CD4-positive, alpha-beta T cell (primary cell): ENCODE data around the gene HIGD2A. TPM values are rescaled to one million over a fixed set of nuclear protein-coding genes. Genes with fewer than 3 reads are reported as not detected.

Source experiments
- ATAC-seq: fragments of 200-7000 bp; cut with Tn5 transposase; one replicate; pipeline ENCODE4 v1.10.0; 2022; ENCODE audit warnings: mild to moderate bottlenecking; ENCODE audit not compliant: poor library complexity
- CTCF ChIA-PET: fragments of 350-600 bp; sonication (Branson Sonifier 250); formaldehyde crosslinking; loops from one replicate; lab custom pipeline; 2021; ENCODE audit warnings: antibody characterized with exemption, inconsistent platforms; lab: Charles Lee
- POLR2A ChIA-PET: fragments of 350-600 bp; sonication (Branson Sonifier 250); formaldehyde crosslinking; loops from one replicate; lab custom pipeline; 2021; ENCODE audit warnings: antibody characterized with exemption, inconsistent platforms; lab: Charles Lee
- DNase-seq, 14 experiments: peaks; one replicate each; pipeline ENCODE4 v3.0.0-alpha.2; 2013 to 2020; ENCODE audit warnings: mixed read lengths in 2 of 14
- H3K27ac ChIP-seq, 2 donors: one replicate each; pipeline versions ENCODE4 v1.5.1 to v1.7.0; 2013; ENCODE audit warnings: low read length in 2 of 2, low read depth in 1 of 2, mild to moderate bottlenecking in 1 of 2
- H3K27me3 ChIP-seq, 2 experiments: 1 replicate in 1 of 2; 2 replicates in 1 of 2; pipeline versions ENCODE4 v1.6.1 to v1.7.0; 2013; ENCODE audit warnings: low read length in 2 of 2, control low read depth in 1 of 2, mild to moderate bottlenecking in 1 of 2, moderate library complexity in 1 of 2; ENCODE audit not compliant: insufficient read depth in 2 of 2, control insufficient read depth in 1 of 2
- H3K36me3 ChIP-seq: one replicate; pipeline ENCODE4 v1.6.1; 2013; ENCODE audit warnings: low read length, control low read depth; ENCODE audit not compliant: insufficient read depth
- H3K4me1 ChIP-seq: one replicate; pipeline ENCODE4 v1.6.1; 2013; ENCODE audit warnings: low read length, control low read depth; ENCODE audit not compliant: insufficient read depth
- H3K4me3 ChIP-seq: one replicate; pipeline ENCODE4 v1.5.1; 2013; ENCODE audit warnings: mild to moderate bottlenecking, low read length, moderate library complexity
- H3K9me3 ChIP-seq, 2 experiments: 1 replicate in 1 of 2; 2 replicates in 1 of 2; pipeline versions ENCODE4 v1.6.1 to v1.7.0; 2013; ENCODE audit warnings: low read length in 2 of 2, mild to moderate bottlenecking in 2 of 2, control low read depth in 1 of 2, moderate library complexity in 1 of 2; ENCODE audit not compliant: control insufficient read depth in 1 of 2, insufficient read depth in 1 of 2
- H3K27ac Mint-ChIP-seq: one replicate; pipeline ENCODE4 v1.8.0; 2020; ENCODE audit warnings: mixed read lengths
- H3K27me3 Mint-ChIP-seq: one replicate; pipeline ENCODE4 v1.8.0; 2021; ENCODE audit warnings: mixed read lengths
- H3K36me3 Mint-ChIP-seq: one replicate; pipeline ENCODE4 v1.8.0; 2021; ENCODE audit warnings: low read depth, mixed read lengths
- H3K4me1 Mint-ChIP-seq: one replicate; pipeline ENCODE4 v1.8.0; 2021; ENCODE audit warnings: low read depth, mixed read lengths
- H3K4me3 Mint-ChIP-seq: one replicate; pipeline ENCODE4 v1.8.0; 2020; ENCODE audit warnings: mild to moderate bottlenecking, mixed read lengths
- H3K9me3 Mint-ChIP-seq: one replicate; pipeline ENCODE4 v1.8.0; 2020; ENCODE audit warnings: mixed read lengths
- CTCF ChIP-seq: fragments of 200-600 bp; IDR thresholded peaks from one replicate; pipeline ENCODE4 v1.8.0; 2022; ENCODE audit warnings: antibody characterized with exemption, mild to moderate bottlenecking
- intact Hi-C, 2 experiments: fragments of 100-400 bp; cut with DNase I in 1 of 2; cut with micrococcal nuclease in 1 of 2; formaldehyde crosslinking; loops; one replicate each; pipeline versions ENCODE4 v1.15.1 to v1.9.0; 2023 to 2025; cut with DNase I, micrococcal nuclease
- total RNA-seq, 174 experiments: library from RNA in 2 of 174; stranded (reverse) in 2 of 174; gene quantifications; one replicate each; pipeline ENCODE4 v1.2.3 and lab custom pipeline; 2021 to 2026

The HIGD2A gene
- total RNA-seq, 2 experiments from 2014 or later, result 98.2 to 104 TPM

- Histone ChIP-seq H3K9me3 (no peaks in the 10 kb centered on the region), H3K4me1 (peaks cover 37% of the 10 kb centered on the region), H3K4me3 (peak overlapping the region; percentile 65), H3K27me3 (no peaks in the 10 kb centered on the region), H3K27ac (peak overlapping the region in 1 of 2 donors; percentile 36), H3K36me3 (peaks cover 10% of the 10 kb centered on the region)
- ATAC-seq (no peak), DNase-seq (peak in 1 of 14 experiments; percentile 4)
- Mint-ChIP-seq H3K4me1 (peaks cover 48% of the 10 kb centered on the region), H3K9me3 (no peaks in the 10 kb centered on the region), H3K27me3 (no peaks in the 10 kb centered on the region), H3K4me3 (peak overlapping the region; percentile 89), H3K27ac (peak overlapping the region; percentile 86), H3K36me3 (peaks cover 24% of the 10 kb centered on the region)
- ChIA-PET POLR2A (interaction anchor here (1.0 kb wide), 1 partner anchor 128 kb away, joined by 3 read pairs; no protein-coding TSS in a partner anchor), CTCF (interaction anchor here (3.7 kb wide), 1 partner anchor 33 kb away, joined by 29 read pairs; the partner anchor contains the start of gene FAF2)
- intact Hi-C loops, result loop anchor here (5.0 kb wide), 3 partner anchors 123 to 682 kb away; partner anchors contain the start of gene RNF44 (in 1 of the 2)
- no peak for TF ChIP-seq CTCF
Observed at GRCh38 chr5:176414704-176415103, 26.2 kb downstream of the HIGD2A start.

DNA sequence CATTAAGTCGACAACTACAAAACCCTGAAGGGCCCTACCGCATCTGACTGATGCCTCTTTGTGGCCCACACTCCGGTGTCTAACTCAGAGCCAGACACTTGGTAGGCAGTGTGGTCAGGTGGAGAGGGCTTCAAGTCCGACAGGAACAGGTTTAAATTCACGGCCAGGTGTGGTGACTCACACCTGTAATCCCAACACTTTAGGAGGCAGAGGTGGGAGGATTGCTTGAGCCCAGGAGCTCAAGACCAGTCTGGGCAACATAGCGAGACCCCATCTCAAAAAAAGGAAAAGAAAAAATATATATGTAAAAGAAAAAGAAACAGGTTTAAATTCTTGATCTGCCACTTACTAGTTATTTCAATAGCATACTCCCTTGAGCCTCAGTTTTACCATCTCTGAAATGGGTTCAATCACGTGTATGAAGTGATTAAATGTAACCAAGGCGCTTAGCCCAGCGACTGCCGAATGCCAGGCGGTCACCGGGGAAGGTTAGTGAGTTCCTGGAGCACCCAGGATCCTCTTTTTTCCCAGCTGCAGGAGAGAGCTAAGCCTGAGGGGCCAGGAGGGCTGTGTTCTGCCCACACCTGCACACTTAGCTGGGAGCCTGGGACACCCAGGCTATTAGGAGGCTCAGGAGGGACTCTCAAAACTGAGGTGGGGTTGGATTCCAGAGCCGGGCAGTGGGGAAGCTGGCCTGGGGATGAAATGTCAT lies 26.8 kb downstream of the HIGD2A start:
- no peaks in the 10 kb centered on the region for H3K9me3 ChIP-seq
- H3K4me1 Mint-ChIP-seq, result peaks cover 48% of the 10 kb centered on the region
- H3K4me1 ChIP-seq, result peaks cover 37% of the 10 kb centered on the region
- H3K27me3 Mint-ChIP-seq, result no peaks in the 10 kb centered on the region
- peak overlapping the region; percentile 89 for H3K4me3 Mint-ChIP-seq
- peak overlapping the region; percentile 36 to 61 for H3K27ac ChIP-seq
- TF ChIP-seq CTCF, result no peak
- no peaks in the 10 kb centered on the region for H3K27me3 ChIP-seq
- POLR2A ChIA-PET, result interaction anchor here (0.7 to 3.6 kb wide), 7 partner anchors 24 to 170 kb away, joined by 3 to 40 read pairs (median 6); partner anchors contain the start of genes KIAA1191 and RNF44
- peaks cover 5% of the 10 kb centered on the region for H3K36me3 ChIP-seq
- no peaks in the 10 kb centered on the region for H3K9me3 Mint-ChIP-seq
- intact Hi-C loops, result loop anchor here (5.0 kb wide), 2 partner anchors 122 to 242 kb away; partner anchors contain the start of gene RNF44 (in 1 of the 2)
- ATAC-seq (no peak), DNase-seq (peak in 2 of 14 experiments; percentile 9 to 24)
- H3K27ac Mint-ChIP-seq, result peak overlapping the region; percentile 86
- CTCF ChIA-PET, result interaction anchor here (0.6 to 3.7 kb wide), 3 partner anchors 32 to 182 kb away, joined by 3 to 37 read pairs (median 29); partner anchors contain the start of genes FAF2 and RNF44
- peak overlapping the region; percentile 65 for H3K4me3 ChIP-seq
- peaks cover 17% of the 10 kb centered on the region for H3K36me3 Mint-ChIP-seq

GRCh38 chr5:176415952-176416924 lies 27.7 kb downstream of the HIGD2A start, which contains the start of gene CLTB:
TSS of gene CLTB (minus strand) at chr5:176416539. CDS start at chr5:176416363, 176 bp downstream.
- Mint-ChIP-seq H3K9me3 (no peaks in the 10 kb centered on the region), H3K4me1 (peaks cover 42% of the 10 kb centered on the region), H3K4me3 (peak within 1 kb of the TSS; percentile 89), H3K36me3 (peaks cover 10% of the 10 kb centered on the region), H3K27me3 (no peaks in the 10 kb centered on the region), H3K27ac (peak within 1 kb of the TSS; percentile 86)
- CTCF ChIA-PET, result interaction anchor here (0.6 to 3.7 kb wide), 28 partner anchors 10 to 242 kb away, joined by 3 to 37 read pairs (median 4); partner anchors contain the start of genes FAF2, KIAA1191 and RNF44
- DNase-seq (peak; percentile 79 to 98 (median 92)), ATAC-seq (peak; percentile 90)
- Histone ChIP-seq H3K4me1 (peaks cover 37% of the 10 kb centered on the region), H3K36me3 (peaks cover 5% of the 10 kb centered on the region), H3K9me3 (no peaks in the 10 kb centered on the region), H3K27me3 (no peaks in the 10 kb centered on the region), H3K27ac (peak within 1 kb of the TSS; percentile 18 to 61), H3K4me3 (peak within 1 kb of the TSS; percentile 65)
- intact Hi-C loops, result loop anchor here (1.0 to 5.0 kb wide), 9 partner anchors 31 to 241 kb away; partner anchors contain the start of genes KIAA1191 (in 1 of the 2) and RNF44 (in 1 of the 2)
- peak; percentile 41 for TF ChIP-seq CTCF
- POLR2A ChIA-PET, result interaction anchor here (0.7 to 3.6 kb wide), 12 partner anchors 25 to 245 kb away, joined by 3 to 40 read pairs (median 5); partner anchors contain the start of genes FAF2, KIAA1191 and RNF44
